GM21360 (cell line): Measurements from ENCODE around the gene ZSCAN12.
"Not testable (repeated sequence)": the region's sequence is repeated elsewhere in the genome, so short reads cannot be mapped to it uniquely, and the experiment has no call there.

Experiments
- ATAC-seq: cut with Tn5 transposase; IDR thresholded peaks from one replicate; pipeline ENCODE4 v1.9.1; 2021; ENCODE audit warnings: mild to moderate bottlenecking, moderate library complexity; ENCODE audit not compliant: unreplicated experiment

Gene ZSCAN12

DNA sequence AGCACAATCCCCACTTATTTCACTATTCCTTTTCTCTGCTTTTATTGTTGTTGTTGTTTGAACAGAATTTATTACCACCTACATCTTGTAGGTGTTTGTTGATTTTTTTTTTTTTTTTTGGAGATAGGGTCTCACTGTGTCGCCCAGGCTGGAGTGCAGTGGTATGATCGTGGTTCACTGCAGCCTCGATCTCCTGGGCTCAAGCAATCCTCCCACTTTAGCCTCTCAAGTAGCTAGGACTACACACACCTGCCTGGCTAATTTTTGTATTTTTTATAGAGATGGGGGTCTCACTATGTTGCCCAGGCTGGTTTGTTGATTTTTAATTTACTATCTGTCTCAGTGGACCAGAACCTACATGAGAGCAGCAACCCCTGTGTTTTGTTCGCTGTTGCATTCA is 3.6 kb downstream of the ZSCAN12 start:
- no peak for ATAC-seq

DNA sequence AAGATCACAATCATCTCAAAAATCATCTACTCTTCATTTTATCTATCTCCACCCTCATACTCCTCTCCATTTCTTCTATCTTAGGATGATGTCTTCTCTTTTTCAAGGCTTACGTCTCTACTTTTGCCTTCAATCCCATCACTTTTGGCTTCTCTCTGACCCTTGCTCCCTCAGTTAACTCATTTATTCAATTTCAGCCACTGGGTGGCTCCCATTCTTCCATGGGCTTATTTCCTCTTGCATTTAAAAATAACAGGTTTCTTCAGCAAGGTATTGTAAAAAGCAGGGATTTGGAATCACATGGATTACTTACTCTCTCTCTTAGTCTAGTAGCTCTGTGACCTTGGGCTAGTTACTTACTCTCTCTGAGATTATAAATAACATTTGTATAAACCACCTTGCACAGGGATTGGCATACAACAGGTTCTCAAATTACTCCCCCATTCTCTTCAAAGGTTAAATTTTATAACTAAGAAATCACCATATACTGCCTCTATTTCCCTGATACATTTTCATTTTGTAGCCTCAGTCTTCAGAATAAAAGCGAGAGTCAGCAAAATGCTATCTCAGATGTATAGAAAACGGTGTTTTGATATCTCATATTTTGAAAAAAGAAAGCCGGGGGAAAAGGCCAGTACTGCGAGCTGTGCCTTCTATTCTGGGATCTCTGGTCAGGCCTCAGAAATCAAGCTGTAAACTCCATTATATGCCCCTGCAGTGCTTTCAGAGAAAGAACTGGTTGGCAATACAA is 5.5 kb downstream of the ZSCAN12 start:
- ATAC-seq = no peak

DNA sequence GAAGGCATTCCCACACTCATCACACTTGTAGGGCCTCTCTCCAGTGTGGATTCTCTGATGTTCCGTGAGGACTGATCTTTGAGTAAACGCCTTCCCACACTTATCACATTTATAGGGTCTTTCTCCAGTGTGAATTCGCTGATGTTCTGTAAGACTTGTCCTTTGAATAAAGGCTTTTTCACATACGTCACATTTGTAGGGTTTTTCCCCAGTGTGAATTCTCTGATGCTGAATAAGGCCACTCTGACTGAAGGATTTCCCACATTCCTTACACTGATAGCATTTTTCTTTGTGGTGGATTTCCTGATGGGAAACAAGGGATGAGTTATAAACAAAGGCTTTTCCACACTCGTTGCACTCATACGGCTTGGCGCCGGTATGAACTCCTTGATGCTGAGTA is 8.9 kb downstream of the ZSCAN12 start:
- no peak for ATAC-seq

DNA sequence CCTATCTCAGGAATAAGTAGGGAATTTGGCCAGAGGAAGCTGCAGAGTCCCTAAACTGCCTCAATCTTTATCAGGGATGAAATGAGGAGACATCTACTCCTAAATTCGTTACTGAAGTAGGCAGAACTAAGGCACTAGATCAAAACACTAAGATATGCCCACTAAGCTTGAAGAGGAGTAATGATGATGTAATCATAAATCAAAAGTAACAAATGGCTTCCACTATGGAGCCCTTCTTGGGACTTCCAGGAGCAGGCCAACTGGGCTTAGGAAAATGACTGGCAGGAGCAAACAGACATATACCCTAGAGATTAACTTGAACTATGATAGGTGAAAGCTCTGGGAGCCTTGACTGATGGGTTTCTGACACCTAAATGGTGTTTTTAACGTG is 15.4 kb downstream of the ZSCAN12 start:
- no peak for ATAC-seq

DNA sequence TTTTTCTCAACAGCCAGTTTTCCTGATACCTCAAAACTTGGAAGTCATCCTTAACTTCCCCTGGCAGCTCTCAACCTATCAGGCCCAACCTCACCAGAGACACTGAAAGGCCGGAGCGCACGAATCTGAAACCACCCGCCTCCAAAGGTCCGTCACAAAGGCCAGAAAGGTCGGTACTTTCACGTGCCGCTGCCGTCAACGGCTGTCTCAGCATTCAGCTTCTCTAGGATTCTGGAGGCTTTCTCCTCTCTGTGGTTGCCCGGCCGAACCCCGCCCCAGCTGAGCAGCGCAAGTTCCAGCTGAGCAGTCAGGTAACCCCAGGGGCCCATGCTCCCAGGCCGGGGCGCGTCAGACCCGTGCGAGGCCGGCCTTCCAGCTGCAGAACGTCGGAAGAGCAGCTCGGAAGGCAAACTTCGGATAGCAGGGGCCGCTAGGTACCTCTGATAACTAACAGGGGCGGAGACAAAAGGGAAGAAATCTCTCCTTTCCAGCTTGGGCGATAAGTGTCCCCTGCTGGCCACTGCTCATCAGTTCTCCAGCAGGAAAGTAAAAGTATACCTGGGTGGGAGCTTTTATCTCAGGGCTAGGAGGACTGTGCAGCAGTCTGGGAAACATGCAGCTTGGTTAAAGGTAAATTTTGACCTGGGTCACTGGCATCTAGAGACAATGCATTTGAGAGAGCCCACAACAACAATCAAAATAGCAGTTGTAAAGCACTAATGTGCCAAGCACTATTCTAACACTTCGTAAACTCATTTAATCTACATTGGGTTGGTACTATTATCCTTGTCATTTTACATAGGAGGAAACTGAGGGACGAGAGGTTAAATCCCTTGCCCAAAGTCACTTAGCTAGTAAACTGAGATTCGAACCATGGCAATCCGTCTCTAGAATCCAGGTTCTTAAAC is 16.1 kb downstream of the ZSCAN12 start:
- ATAC-seq = peak; percentile 91

DNA sequence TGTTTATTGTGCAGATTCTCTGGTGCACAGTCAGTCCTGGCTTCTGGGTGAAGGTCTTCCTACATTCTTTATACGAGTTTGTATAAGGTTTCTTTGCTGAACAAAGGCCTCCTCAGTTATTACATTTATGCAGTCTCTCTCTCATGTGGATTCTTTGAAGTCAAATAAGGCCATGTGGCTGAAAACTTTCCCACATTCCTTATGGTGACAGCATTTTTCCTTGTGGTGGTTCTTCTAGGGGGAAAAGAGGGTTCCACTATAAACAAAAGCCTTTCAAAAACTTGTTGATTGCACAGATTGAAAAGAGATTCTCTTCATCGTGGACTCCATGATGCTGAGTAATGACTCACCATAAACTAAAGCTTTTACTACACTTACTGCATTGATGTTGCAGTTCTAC is 19.2 kb downstream of the ZSCAN12 start:
- ATAC-seq = no peak

DNA sequence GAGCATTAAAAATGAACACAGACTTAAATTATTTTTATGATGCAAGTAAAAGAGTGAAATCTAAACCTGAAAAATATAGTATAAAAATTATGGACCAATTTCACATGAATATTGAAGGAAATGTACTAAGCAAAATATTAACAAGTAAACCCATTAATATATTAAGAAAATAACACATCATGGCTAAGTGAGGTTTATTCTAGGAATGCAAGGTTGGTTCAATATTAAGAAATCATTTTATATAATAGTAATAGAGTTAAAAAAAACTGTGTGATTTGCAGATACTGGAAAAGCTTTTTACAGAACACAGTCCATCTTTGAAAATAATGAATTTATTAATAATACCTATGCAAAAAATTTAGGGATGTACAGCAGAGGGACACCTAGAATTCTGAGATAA is 20.9 kb downstream of the ZSCAN12 start:
- ATAC-seq = no peak

DNA sequence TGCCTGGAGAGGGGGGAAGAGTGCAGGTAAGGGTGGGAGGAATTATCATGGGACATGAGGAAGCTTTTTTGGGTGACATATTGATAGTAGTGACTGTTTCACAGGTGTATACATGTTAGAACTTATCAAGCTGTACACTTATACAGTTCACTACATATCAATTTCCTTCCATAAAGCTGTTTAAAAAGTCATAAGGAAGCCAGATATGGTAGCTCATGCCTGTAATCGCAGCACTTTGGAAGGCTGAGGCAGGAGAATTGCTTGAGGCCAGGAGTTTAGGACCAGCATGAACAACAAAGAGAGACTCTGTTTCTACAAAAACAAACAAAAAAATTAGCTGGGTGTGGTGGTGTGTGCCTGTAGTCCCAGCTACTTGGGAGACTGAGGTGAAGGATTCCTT is 21.7 kb downstream of the ZSCAN12 start:
- no peak for ATAC-seq

DNA sequence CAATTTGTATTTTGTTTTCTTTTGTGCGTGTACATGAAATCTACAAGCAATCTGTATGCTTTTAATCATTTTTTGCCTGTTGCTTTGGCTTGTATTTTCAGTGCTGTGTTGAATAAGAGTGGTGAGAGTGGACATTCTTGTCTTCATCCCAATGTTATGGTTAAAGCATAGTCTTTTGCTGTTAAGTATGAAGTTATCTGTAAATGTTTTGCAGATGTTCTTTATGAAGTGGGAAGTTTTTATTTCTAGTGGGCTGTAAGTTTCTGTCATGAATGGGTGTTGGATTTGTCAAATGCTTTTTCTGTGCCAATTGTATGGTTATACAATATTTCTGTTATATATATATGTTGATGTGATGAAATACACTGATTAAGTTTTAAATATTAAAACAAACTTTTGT is 25.6 kb downstream of the ZSCAN12 start:
- no peak for ATAC-seq

DNA sequence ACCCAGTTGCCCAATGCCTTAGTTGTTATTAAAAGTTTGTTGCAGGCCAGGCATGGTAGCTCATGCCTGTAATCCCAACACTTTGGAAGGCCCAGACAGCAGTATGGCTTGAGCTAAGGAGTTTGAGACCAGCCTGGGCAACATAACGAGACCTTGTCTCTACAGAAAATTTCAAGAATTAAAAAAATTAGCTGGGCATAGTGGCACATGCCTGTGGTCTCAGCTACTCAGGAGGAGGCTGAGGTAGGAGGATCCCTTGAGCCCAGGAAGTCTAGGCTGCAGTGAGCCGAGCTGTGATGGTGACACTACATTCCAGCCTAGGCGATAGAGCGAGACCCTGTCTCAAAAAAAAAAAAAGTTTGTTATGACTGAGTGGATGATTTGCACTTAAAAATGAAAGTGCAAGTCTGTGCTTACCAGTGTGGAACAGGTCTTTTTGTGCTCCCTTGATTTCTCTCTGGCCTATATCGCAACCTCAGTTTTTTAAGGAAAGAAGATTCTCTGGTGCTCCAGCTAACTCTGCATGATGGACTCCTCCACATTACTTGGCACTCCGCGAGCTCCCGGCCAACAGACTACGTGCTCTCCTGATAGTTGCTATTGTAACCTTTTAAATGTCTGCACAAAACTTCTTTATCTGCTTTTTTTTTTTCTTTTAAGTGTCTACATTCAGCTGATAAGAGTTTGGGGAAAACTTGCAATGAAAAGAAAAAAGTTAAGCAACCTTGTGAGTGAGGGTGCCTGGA is 27.7 kb downstream of the ZSCAN12 start:
- peak; percentile 80 for ATAC-seq

DNA sequence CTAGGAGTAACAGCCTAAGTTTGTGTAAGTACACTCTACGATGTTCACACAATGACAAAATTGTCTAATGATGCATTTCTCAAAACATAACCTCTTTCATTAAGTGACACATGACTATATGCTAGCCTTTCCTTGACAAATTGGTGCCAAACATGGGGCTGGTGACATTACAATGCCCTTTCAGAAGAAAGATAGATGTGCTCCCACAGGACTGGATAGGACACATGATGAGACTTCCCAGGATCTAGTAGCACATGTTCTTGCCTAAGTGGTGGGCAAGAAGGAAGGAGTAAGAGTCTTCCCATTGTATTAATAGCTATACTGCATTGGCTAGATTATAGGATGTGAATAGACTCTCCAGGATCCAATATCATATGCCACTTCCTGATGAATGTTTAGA is 28.3 kb downstream of the ZSCAN12 start:
- ATAC-seq = no peak

DNA sequence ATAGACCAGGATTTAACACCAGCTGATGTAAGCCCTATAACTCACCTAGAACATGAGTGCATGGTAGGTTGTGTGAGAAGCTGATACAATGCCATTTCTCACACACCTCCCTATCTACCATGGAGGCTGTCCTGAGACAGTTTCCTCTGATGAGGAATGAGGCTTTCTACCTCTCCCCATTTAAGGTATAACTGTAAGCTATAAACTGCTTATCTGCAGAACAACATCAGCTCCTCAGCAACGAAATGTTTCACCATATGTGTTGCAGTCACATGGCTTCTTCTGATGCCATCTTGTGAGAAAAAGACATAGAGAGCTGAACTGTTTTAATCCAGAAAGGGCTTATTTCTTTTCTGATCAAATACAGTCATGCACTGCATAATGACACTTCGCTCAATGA is 29.1 kb downstream of the ZSCAN12 start:
- no peak for ATAC-seq

DNA sequence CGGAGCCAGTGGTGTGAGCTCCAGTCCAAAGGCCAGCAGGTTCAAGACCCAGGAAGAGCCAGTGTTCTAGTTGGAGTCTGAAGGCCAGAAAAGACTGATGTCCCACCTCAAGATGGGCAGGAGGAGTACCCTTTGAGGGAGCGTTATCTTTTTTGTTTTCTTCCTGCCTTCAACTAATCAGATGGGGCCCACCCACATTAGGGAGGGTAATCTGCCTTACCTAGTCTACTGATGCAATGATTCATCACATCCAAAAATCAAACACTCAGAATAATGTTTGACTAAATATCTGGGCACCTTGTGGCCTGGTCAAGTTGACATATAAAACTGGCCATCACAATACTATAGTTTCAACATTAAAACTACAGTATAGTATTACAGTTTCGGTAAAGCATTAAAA is 30.1 kb downstream of the ZSCAN12 start:
- ATAC-seq = no peak

DNA sequence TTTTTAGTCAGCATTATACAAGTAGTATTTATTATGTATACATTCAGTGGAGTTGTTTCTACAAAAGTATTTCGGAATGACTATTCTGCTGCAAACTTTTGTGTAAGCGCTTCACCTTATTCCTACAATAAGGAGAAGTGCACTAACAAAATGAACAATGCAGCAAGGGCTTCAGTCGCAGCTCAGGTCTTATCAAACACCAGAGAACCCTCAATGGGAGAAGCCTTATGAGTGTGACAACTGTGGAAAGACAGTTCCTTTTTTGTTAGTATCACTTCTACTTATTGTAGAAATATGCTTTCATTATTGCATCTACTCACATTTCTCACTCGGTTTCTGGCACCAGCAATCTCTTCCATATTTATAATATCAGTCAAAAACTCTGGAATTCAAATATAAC is 31.0 kb downstream of the ZSCAN12 start:
- ATAC-seq = no peak

DNA sequence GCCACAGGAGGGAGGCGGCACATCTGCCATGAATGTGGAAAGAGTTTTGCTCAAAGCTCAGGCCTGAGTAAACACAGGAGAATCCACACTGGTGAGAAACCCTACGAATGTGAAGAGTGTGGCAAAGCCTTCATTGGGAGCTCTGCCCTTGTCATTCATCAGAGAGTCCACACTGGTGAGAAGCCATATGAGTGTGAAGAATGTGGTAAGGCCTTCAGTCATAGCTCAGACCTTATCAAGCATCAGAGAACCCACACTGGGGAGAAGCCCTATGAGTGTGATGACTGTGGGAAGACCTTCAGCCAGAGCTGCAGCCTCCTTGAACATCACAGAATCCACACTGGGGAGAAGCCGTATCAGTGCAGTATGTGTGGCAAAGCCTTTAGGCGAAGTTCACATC is 34.0 kb downstream of the ZSCAN12 start:
- not testable (repeated sequence) for ATAC-seq

DNA sequence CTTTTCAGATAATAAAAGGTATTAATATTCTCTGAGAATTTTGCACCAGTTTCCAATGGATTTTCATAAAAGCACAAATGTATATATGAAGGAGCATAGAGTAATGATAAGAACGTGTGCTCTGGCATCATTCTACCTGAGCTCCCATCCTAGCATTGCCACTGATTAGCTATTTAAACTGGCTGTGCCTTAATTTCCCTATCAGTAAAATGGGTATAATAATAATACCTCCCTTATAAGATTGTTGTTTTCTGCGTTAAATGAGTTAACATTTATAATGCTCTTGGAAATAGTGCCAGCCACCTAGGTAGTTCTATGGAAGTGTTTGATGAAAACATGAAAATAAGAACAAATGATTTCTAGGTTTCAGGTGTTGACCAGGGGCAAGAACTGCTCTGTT is 38.6 kb downstream of the ZSCAN12 start:
- no peak for ATAC-seq

DNA sequence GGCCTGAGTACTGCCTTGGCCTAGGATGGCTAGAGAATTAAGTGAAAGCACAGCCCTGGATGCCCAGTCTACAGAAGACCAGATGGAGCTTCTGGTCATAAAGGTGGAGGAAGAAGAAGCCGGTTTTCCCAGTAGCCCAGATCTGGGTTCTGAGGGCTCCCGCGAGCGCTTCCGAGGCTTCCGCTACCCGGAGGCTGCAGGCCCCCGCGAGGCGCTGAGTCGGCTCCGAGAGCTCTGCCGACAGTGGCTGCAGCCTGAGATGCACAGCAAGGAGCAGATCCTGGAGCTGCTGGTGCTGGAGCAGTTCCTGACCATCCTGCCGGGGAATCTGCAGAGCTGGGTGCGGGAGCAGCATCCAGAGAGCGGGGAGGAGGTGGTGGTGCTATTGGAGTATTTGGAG is 40.0 kb downstream of the ZSCAN12 start:
- ATAC-seq = not testable (repeated sequence)

DNA sequence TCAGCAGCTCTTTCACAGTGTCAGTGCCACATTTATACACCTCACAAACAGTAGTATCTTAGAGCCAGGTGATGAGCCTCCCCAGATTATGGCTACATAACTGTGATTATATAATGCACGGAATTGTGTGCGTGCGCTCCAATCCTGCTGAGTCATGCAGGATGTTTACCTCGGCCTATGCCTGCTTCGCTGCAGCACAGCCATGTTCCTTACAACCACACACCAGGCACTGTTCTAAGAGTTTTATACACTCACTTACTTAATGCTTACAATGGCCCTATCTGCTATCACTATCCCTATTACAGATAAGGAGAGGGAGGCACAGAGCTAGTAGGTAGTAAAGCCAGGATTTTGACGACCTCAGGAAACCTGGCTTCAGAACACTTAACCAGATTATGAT is 42.5 kb downstream of the ZSCAN12 start:
- ATAC-seq = no peak

DNA sequence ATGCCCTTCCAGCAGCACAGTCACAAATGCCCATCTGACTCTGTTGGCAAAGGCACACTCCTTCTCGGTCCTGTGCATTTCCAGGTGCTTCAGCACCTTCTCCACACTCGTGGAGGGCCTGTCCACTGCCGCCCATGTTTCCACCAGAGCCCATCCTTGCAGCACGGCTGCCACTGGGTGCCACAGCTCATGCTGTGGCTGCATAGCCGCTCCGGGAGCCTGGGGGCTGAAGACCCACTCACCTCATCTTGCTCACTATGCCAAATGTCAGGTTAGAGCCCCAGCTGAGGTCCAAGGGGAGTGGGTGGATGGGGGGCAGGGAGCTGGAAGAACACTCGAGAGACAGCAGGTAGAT is 42.9 kb downstream of the ZSCAN12 start:
- no peak for ATAC-seq

DNA sequence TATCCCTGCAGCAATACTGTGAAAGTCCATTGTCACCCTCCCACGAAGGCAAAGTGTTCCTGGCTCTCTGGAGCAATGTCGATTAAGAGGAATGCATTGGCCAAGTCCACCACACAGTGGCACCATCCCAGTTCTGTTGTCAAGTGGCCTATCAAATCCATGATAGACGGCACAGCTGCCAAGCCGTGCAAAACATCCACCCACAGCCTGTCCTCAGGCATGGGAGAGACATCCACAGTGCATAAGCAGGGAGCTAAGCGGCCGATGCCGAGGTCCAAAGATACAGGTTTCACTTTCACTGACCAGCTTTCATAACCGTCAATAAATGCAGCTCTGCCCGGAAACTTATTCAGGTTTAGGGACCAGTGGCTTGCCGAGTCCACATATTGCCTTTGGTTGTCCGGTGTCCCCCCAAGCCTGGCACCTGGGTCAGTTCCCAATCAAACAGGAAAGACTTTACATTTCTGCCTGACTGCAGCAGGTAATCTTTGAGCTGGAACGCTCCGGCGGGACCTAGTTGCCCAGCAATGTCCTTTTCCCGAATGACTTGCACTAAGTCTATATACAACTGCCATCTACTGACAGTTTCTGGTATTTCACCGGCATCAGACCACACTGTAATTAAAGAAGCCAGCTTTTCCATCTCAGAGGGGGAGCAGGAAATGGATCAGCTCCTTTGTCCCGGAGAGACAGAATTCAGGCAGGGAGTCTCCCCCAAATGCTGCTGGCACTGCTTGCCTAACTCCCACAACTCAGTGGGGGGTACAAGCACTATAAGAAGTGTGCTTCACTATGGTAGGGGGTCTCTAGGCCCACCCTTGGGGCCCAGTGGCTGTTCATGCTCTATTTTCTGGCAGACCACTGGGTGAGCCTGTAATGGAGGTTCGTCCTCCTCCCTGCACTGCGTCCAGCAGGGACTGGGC is 43.5 kb downstream of the ZSCAN12 start:
- ATAC-seq = peak; percentile 69
